Stimulated activated naive CD8-positive, alpha-beta T cell treated with anti-CD3 and anti-CD28 coated beads, Interleukin-15, amount 100 ng/mL, for 72 hours (primary cell): ENCODE data around the gene MGRN1.

Experiments
- ATAC-seq: fragments of 150-1000 bp; cut with Tn5 transposase; 2 replicates; pipeline ENCODE4 v1.10.0; 2021; ENCODE audit warnings: mild to moderate bottlenecking, moderate library complexity
- DNase-seq, 2 donors: peaks; one replicate each; pipeline ENCODE4 v3.0.0; 2021 to 2022
- H3K27ac Mint-ChIP-seq, 2 donors: one replicate each; pipeline ENCODE4 v1.8.0; 2022; ENCODE audit warnings: mild to moderate bottlenecking in 2 of 2, mixed read lengths in 2 of 2, moderate library complexity in 2 of 2
- H3K27me3 Mint-ChIP-seq: one replicate; pipeline ENCODE4 v1.8.0; 2022; ENCODE audit warnings: mixed read lengths
- H3K4me1 Mint-ChIP-seq: one replicate; pipeline ENCODE4 v1.8.0; 2022; ENCODE audit warnings: mild to moderate bottlenecking, mixed read lengths
- H3K4me3 Mint-ChIP-seq, 2 donors: one replicate each; pipeline ENCODE4 v1.8.0; 2022; ENCODE audit warnings: mild to moderate bottlenecking in 2 of 2, mixed read lengths in 2 of 2, moderate library complexity in 1 of 2
- H3K9me3 Mint-ChIP-seq, 2 donors: one replicate each; pipeline ENCODE4 v1.8.0; 2022; ENCODE audit warnings: mixed read lengths in 2 of 2

The MGRN1 gene

DNA sequence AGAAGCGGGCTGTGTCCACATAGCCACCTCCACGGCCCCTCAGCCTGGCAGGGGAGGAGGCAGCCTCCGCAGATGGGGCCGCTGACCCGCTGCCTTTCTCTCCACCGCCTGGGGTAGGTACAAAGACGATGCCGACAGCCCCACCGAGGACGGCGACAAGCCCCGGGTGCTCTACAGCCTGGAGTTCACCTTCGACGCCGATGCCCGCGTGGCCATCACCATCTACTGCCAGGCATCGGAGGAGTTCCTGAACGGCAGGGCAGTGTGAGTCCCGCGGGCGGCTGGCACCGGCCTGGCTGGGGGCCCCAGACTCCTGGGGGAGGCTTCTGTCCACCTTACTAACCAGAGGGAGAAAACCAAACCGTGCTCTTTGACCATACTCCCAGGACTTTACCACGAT lies 27.9 kb downstream of the MGRN1 start:
- peak overlapping the region in 1 of 2 donors; percentile 19 for H3K27ac Mint-ChIP-seq
- DNase-seq (no peak), ATAC-seq (no peak)
- no peaks in the 10 kb centered on the region for H3K9me3 Mint-ChIP-seq
- no peak overlapping the region for H3K4me3 Mint-ChIP-seq
- H3K27me3 Mint-ChIP-seq = no peaks in the 10 kb centered on the region
- H3K4me1 Mint-ChIP-seq = peaks cover 31% of the 10 kb centered on the region

DNA sequence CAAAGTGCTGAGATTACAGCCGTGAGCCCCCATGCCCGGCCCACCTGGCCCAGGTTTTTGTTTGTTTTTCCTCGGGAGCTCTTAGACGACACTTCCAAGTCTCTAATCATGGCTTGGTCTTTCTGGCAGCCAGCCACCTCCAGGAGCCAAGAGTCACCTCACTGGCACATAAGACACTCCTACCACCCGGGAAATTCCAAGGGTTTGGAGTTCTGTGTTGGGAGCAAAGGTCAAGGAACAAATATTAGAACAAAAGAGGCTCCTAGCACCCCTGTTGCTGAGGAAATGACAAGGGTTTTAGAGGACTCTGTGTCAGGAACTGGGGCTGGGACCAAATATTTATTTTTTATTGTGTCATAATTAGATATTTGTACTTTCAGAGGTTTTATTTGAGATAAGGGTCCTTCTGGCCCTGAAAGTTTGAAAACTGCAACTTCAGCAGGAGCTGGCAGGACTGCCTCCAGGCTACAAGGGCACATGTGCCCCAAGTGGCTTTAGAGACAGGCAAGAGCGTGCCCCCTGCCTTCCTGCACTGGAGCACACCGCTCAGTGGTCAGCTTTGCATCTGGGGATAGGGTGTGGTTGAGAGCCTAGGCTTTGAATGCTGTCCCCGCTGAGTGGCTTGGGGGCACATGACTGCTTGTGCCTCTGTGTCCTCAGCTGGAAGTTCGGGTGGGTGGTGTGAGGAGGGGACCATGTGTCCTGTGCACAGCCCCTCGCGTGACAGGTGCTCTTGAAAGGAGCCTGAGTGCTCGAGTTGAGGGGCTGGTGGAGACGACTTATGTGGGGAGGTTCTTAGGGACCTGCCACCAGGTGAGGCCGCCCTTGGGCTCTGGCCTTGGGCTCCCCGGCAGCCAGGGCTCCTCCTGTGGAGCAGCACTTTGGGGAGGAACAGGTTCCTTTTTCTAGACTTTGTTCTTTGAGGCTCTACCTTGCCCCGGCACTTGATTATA lies 29.7 kb downstream of the MGRN1 start:
- ATAC-seq = no peak
- no peaks in the 10 kb centered on the region for H3K27me3 Mint-ChIP-seq
- no peak for DNase-seq
- no peaks in the 10 kb centered on the region for H3K9me3 Mint-ChIP-seq
- no peak overlapping the region for H3K4me3 Mint-ChIP-seq
- peaks cover 29% of the 10 kb centered on the region for H3K4me1 Mint-ChIP-seq
- H3K27ac Mint-ChIP-seq = no peak overlapping the region

DNA sequence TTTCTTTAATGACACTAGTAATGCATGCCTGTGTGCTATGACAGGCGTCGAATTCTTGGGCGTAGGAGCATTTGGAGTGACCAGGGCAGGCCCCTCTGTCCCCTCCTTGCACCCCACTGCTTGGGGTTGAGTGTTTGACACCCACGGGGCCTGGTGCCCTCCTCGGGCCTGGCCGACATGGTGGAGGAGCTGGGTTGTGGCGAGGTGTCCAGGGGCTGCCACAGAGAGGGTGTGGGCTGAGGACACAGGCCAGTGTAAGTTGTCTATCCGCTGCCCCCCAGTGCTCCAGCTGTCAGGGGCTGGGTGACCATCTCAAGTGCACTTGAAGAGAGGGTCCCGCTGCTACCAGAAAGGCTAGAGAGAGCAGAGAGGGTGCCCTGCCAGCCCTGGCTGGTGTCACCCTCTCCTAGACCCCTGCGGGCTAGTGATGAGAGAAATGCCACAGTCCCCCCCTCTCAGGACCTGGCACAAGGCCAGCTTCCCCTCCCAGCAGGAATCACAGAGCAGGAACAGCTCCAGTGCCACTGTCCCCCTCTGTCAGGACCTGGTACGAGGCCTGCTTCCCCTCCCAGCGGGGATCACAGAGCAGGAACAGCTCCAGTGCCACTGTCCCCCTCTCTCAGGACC lies 30.5 kb downstream of the MGRN1 start:
- no peaks in the 10 kb centered on the region for H3K27me3 Mint-ChIP-seq
- DNase-seq = no peak
- H3K9me3 Mint-ChIP-seq = no peaks in the 10 kb centered on the region
- H3K4me1 Mint-ChIP-seq = peaks cover 30% of the 10 kb centered on the region
- H3K4me3 Mint-ChIP-seq = no peak overlapping the region
- no peak for ATAC-seq
- H3K27ac Mint-ChIP-seq = no peak overlapping the region

DNA sequence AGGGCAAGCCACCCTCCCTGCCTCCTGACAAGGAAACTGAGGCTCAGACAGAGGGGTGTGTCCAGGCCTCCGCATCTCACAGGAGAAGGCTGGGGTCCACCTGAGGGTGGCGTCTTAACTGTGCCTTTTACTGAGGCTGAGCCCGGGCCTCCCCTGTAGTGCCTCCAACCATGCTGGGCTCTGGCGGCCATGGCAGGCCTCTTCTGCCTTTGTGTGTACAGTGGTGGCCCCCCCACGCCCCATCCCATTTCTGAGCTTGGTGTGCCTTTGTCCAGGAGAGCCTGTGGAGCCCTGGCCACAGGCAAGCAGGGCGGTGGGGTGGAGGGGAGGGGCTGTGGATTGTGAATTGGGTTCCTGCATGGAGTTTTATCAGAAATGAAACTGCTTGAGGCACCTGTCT lies 31.2 kb downstream of the MGRN1 start:
- ATAC-seq (no peak), DNase-seq (no peak)
- no peak overlapping the region for H3K27ac Mint-ChIP-seq
- peaks cover 30% of the 10 kb centered on the region for H3K4me1 Mint-ChIP-seq
- no peaks in the 10 kb centered on the region for H3K9me3 Mint-ChIP-seq
- no peaks in the 10 kb centered on the region for H3K27me3 Mint-ChIP-seq
- H3K4me3 Mint-ChIP-seq = no peak overlapping the region

DNA sequence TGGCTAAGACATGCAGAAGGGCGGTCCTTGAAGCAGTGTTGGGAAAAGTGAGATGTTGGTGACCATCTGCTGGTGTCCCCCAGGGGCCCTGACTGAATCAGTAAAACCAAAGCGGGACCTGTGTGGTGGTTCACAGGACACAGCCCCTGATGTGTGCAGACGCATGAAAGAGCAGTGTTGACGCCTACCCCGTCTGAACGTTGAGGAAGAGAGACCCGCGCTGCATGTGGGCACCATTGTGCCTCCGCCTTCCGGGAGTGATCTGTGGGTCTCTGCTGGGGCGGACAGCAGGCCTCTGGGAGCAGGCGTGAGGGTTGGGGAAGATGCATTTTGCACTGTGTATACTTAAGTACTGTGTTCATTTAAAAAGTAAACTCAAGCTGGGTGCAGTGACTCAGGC lies 31.6 kb downstream of the MGRN1 start:
- H3K9me3 Mint-ChIP-seq = no peaks in the 10 kb centered on the region
- peaks cover 30% of the 10 kb centered on the region for H3K4me1 Mint-ChIP-seq
- H3K27me3 Mint-ChIP-seq = no peaks in the 10 kb centered on the region
- H3K27ac Mint-ChIP-seq = no peak overlapping the region
- DNase-seq (no peak), ATAC-seq (no peak)
- no peak overlapping the region for H3K4me3 Mint-ChIP-seq

DNA sequence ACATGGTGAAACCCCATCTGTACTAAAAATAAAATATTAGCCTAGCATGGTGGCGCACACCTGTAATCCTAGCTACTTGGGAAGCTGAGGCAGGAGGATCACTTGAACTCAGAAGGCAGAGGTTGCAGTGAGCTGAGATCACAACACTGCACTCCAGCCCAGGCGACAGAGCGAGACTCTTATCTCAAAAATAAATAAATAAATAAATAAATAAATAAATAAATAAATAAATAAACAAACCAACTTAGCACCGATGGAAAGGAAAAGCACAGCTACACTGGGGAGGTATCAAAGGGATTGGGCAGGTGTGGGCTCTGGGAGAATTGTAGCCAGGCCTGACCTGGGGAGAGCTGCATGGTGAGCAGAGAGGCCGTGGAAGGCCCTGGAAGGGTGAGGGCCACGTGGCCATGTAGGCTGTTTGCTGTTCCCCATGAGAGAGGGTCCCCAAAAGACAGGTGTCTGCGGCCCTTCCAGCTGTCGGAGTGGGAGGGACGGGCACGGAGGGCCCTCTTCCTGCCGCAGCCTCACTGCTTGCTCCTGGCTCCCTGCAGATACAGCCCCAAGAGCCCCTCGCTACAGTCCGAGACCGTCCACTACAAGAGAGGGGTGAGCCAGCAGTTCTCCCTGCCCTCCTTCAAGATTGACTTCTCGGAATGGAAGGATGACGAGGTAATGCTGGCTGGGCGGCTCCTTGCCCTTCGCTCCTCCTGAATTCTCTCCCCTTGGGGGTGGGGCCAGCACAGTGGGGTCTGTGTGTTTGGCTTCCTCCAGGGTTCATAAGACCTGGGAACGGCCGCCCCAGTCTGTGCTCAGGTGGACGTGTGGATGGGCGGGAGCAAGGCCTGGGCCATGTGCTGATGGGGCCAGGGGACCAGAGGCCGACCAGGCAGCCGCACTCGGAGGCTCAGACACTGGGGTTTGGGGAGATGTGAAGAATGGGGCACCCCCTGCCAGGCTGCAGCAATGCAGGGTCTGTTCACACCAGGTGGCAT lies 32.4 kb downstream of the MGRN1 start:
- Mint-ChIP-seq H3K27me3 (no peaks in the 10 kb centered on the region), H3K4me3 (no peak overlapping the region), H3K4me1 (peaks cover 35% of the 10 kb centered on the region), H3K27ac (no peak overlapping the region), H3K9me3 (no peaks in the 10 kb centered on the region)
- ATAC-seq (no peak), DNase-seq (no peak)

DNA sequence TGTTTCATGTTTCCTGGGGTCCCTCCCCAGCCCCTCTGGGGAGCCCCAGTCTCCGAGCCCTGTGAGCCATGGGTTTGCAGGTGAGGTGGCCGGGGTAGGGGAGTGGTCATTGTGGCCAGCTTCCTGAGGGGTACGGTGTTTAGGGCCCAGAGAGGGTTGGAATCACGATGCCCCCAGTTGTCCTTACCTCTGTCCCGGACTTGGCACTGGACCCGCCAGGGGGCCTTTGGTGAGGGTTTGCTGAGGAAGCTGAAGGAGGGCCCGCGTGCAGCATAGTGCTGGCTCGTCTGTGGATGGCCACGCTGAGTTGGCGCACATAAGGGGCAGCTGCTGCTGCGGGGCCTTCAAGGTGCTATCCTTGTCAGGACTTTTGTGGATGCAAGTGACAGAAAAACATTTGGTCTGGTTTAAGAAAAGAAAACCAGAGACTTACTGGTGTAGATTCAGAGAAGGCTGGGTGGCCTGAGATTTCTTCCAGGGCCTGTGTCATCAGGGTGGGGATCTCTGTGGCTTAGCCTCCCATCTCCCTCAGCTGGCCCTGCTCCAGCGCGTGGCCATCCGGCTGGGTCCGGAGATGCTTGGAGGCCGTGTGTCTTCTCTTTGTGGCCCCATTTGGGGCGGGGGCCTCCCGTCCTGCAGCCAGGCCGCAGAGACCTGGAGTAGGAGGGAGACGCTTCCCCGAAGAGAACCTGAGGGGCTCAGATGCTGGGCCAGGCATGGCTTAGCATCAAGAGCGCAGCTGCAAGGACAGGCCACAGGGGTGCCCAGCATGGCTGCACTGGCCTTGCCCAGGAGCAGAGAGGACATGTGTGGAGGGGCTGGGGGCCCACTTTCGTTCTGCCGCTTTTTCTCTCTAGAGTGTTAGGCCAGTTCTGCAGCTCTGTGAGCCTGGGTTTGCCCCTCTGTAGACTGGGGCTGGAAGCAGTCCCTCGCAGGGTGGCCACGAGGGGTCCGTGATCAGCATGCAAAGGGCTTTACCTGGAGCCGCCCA lies 35.0 kb downstream of the MGRN1 start:
- Mint-ChIP-seq H3K27me3 (no peaks in the 10 kb centered on the region), H3K27ac (peak overlapping the region in 1 of 2 donors; percentile 92), H3K9me3 (no peaks in the 10 kb centered on the region), H3K4me1 (peaks cover 62% of the 10 kb centered on the region), H3K4me3 (peak overlapping the region in 1 of 2 donors; percentile 56)
- ATAC-seq = peak; percentile 1
- no peak for DNase-seq

DNA sequence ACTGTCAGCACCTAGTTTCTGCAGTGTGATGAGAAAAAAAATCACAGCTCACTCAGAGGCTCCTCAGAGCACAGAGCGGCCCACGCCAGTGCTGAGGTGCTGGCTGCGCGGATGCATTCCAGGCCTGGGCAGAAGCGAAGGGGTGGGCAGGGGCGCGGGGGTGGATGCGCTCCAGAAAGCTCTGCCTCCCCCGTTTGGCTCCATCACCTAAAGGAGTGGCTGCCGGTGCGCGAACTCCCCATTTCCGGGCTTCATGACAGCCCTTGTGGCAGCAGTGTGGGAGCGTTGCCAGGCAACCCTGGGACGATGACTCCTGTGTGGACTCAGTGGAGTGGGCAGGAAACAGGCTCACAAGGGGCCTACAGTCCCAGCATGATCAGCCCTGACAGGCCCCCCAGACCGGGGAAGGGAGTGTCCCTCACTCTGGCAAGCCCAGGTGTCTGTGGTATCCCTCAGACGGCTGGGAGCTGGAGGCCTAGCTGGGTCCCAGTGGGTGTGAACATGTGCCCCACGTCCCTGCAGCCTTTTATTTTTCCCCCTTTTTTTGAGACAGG lies 35.9 kb downstream of the MGRN1 start:
- H3K4me1 Mint-ChIP-seq = peaks cover 67% of the 10 kb centered on the region
- ATAC-seq (peak; percentile 76), DNase-seq (peak; percentile 69 to 81)
- H3K27me3 Mint-ChIP-seq = no peaks in the 10 kb centered on the region
- peak overlapping the region; percentile 33 to 56 for H3K4me3 Mint-ChIP-seq
- peak overlapping the region; percentile 45 to 69 for H3K27ac Mint-ChIP-seq
- H3K9me3 Mint-ChIP-seq = no peaks in the 10 kb centered on the region

DNA sequence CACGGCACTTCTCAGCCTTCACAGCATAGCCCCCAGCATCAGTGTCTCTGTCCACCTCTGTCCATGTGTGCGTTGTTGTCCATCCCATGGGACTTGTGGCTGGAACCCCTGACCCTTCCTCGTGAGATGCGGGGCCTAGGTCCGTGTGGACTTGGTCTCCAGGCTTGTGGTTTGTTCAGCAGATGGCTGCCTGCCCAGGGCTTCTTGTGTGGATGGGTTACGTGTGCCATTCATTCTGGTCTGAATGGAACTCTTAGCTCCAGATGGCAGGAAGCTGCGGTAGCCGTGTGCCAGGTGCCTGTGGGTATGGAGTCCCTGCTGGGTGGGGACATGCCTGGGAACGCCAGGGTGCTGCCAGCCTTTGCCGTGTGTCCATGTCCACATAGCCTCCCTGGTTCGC lies 37.0 kb downstream of the MGRN1 start:
- Mint-ChIP-seq H3K27ac (peak overlapping the region in 1 of 2 donors; percentile 78), H3K4me1 (peaks cover 73% of the 10 kb centered on the region), H3K4me3 (no peak overlapping the region), H3K27me3 (no peaks in the 10 kb centered on the region), H3K9me3 (no peaks in the 10 kb centered on the region)
- DNase-seq (no peak), ATAC-seq (no peak)

DNA sequence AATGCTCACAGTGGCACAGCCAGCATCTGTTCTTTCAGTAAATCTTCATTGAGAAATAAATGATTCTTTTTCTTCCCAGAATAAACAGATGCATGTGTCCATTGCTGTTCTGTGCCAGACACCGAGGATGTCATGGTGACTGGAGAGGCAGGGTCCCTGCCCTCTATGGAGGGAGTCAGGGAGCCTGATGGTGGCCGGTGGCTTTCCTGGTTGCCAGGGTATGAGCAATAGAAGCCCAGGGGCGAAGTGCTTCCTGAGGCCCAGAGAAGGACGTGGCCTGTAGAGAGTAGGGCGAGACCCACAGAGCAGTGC lies 38.8 kb downstream of the MGRN1 start:
- Mint-ChIP-seq H3K4me3 (peak overlapping the region; percentile 81), H3K27me3 (no peaks in the 10 kb centered on the region), H3K4me1 (peaks cover 73% of the 10 kb centered on the region), H3K9me3 (no peaks in the 10 kb centered on the region), H3K27ac (peak overlapping the region; percentile 77 to 96)
- no peak for DNase-seq
- no peak for ATAC-seq

DNA sequence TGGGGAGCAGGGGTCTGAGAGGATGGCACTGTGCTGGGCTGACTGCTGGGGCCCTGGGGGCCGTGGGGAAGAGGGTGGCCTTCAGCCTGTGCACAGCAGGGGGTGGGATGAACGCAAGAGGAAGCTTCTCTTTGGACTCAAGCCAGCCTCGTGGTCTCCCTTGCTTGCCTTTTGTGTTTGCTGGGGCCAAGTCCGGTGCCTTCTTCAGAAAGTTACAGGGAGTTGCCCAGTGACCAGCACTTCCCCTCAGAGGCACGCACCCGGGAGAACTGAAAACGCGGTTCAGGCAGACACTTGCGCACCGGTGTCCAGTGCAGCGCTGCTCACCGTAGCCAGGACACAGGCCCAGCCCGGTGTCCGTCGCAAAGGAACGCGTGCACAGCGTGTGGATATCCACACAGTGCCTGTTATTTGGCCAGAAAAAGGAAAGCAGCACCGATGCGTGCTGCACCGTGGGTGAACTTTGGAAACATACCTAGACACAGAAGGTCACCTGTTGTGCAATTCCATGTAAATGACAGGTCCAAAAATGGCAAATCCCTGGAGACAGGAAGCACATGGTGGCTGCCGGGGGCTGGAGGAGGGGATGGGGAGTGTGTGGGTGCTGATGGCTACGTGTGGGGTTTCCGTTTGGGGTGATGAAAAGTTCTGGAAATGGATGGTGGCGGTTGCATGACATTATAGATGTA lies 39.3 kb downstream of the MGRN1 start:
- peak overlapping the region; percentile 77 to 96 for H3K27ac Mint-ChIP-seq
- H3K4me1 Mint-ChIP-seq = peaks cover 68% of the 10 kb centered on the region
- peak in 1 of 2 donors; percentile 46 for DNase-seq

DNA sequence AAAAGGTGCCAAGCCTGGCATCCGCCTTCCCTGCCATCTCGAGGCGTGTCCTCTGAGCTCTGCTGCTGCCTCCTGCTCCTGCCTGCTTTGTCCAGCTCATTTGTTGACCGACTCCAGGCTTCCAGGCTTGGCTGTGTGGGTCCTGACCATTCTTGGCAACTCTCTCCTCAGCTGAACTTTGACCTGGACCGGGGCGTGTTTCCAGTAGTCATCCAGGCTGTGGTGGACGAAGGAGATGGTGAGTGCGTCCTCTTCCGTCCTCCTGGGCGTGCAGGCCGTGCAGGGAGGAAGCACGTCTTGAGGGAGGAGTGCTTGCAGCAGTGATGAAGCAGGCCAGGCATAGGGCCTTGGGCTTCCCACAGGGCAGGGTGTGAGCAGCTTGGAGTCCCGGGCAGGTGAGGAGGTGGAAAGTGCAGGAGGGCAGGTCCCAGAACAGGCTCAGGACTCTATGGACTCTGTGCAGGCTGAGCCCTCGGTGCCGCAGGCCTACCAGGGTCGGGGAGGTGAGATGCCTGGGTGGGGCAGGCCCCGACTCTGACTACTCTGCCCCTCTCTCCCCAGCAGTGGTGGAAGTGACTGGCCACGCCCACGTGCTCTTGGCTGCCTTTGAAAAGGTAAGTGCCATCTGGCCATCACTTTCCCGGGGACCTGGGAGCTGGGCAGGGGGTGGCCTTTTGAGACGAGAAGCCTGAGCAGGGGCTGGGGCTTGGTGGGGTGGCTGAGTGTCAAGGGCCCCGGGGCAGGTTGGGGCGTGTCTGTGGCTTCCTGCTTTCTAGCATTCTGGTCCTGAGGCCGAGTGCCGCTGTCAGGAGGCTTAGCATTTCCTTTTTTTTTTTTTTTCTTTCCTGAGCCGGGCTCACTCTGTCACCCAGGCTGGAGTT lies 40.2 kb downstream of the MGRN1 start:
- DNase-seq = peak in 1 of 2 donors; percentile 70
- no peaks in the 10 kb centered on the region for H3K27me3 Mint-ChIP-seq
- peak overlapping the region; percentile 85 to 96 for H3K27ac Mint-ChIP-seq
- ATAC-seq = peak; percentile 77
- peaks cover 60% of the 10 kb centered on the region for H3K4me1 Mint-ChIP-seq
- H3K9me3 Mint-ChIP-seq = no peaks in the 10 kb centered on the region
- peak overlapping the region; percentile 81 for H3K4me3 Mint-ChIP-seq

More for the DNA sequence above, 39.3 kb downstream of the MGRN1 start:
- peak; percentile 21 for ATAC-seq
- Mint-ChIP-seq H3K4me3 (peak overlapping the region; percentile 81), H3K9me3 (no peaks in the 10 kb centered on the region), H3K27me3 (no peaks in the 10 kb centered on the region)
